ENCODE data around the gene IL19. TPM values are rescaled to one million over a fixed set of nuclear protein-coding genes. Genes with fewer than 3 reads are reported as not detected.

Gene IL19
- polyA plus RNA-seq, 2 donors: 0.22 to 1.4 TPM

DNA sequence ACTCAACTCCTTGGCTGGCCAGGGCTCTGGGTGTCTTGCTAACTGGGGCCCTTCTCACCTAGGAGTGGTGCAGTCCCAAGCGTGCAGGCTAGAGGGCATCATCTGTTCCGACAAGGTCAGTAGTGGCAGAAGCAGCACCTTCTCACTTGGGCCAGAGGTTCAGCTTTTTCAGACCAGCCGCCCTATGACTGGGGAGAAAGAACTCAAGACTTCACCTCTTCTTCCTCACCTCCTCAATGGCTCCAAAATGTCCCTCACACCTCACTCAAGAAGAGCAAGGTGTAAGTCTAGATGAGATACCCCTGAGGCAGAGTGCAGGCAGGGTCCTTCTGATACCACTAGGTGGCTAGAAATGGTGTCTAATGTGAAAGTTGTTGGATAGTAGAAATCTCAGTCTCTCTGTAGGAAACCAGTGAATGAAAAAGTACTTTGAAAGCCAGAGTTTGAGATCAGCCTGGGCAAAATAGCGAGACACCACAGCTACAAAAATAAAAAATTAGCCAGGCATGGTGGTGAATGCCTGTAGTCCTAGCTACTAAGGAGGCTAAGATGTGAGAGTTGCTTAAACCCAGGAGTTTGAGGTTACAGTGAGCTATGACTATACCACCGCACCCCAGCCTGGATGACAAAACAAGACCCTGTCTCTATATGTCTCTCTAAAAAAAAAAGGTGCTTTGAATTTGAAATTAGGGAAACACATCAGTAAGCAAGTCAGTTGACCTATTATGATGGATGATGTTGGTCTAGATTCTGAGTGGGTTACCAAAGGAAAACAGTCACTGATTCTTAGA lies 86.3 kb downstream of the IL19 start:
- Histone ChIP-seq H3K4me1 (ENCODE audit: control insufficient read depth in 2 of 2, insufficient read depth in 2 of 2, low read length in 1 of 2) (peaks cover 0 to 3% of the 10 kb centered on the region in 2 donors), H3K27me3 (ENCODE audit: control insufficient read depth in 1 of 2, insufficient read depth in 2 of 2, low read length in 2 of 2) (no peaks in the 10 kb centered on the region), H3K36me3 (ENCODE audit: control insufficient read depth in 2 of 2, insufficient read depth in 2 of 2, low read length in 1 of 2) (no peaks in the 10 kb centered on the region), H3K4me3 (ENCODE audit: low read depth in 1 of 2, low read length in 2 of 2) (no peak overlapping the region), H3K9me3 (ENCODE audit: control insufficient read depth in 2 of 2, insufficient read depth in 1 of 2, low read depth in 1 of 2, low read length in 1 of 2) (peaks cover 0 to 2% of the 10 kb centered on the region in 2 donors), H3K27ac (ENCODE audit: low read depth in 2 of 2, low read length in 1 of 2) (no peak overlapping the region)
- WGBS, 2 donors: 90 to 93% methylated on average over 5 of the region's 5 CpGs

DNA sequence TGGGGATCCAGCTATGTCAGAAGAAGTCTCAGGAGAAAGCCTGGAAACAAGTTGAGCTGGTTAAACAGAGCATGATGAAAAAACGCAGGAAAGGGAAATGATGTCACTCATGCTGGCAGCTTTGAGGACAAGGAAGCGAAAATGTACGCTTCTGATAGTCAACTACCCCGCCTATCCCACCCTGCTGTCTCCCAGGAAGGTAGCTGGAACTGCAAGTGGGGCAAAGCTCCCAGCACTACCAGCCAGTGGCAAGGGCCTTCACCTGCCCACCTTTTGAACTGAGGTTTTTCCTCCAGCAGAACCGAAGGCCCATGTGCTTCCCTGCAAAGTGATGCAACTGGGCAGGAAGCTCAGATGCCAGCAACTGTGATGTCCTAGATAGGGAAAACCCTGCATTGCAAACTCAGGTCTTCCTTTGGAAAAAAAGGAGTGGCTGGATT lies 88.5 kb downstream of the IL19 start:
- H3K27me3 ChIP-seq (ENCODE audit: control insufficient read depth in 1 of 2, insufficient read depth in 2 of 2, low read length in 2 of 2): no peaks in the 10 kb centered on the region
- H3K4me3 ChIP-seq (ENCODE audit: low read depth in 1 of 2, low read length in 2 of 2): no peak overlapping the region
- H3K36me3 ChIP-seq (ENCODE audit: control insufficient read depth in 2 of 2, insufficient read depth in 2 of 2, low read length in 1 of 2): no peaks in the 10 kb centered on the region
- peaks cover 0 to 2% of the 10 kb centered on the region in 2 donors for H3K9me3 ChIP-seq (ENCODE audit: control insufficient read depth in 2 of 2, insufficient read depth in 1 of 2, low read depth in 1 of 2, low read length in 1 of 2)
- WGBS, 2 donors: 58 to 68% methylated on average over 5 of the region's 5 CpGs
- H3K27ac ChIP-seq (ENCODE audit: low read depth in 2 of 2, low read length in 1 of 2): peak overlapping the region; percentile 5 to 75
- H3K4me1 ChIP-seq (ENCODE audit: control insufficient read depth in 2 of 2, insufficient read depth in 2 of 2, low read length in 1 of 2): peaks cover 0 to 3% of the 10 kb centered on the region in 2 donors

DNA sequence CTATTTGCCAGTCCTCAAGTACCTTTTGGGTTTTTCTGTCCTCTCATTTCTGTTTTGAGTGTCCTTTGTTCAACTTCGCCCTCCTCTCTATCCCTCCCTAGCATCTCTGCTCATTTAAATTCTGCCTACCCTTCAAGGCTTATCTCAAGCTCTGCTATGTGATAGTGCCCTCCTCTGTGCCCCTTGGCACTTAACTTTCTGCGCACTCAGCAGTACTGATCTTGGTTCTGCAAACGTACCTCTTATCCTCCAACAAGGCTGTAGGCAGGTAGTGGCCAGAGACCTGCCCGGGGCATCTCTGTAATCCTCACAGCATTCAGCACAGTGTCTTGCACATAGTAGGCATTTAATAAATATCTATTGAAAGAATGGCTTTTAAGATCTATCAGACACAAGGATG lies 89.6 kb downstream of the IL19 start:
- Histone ChIP-seq H3K9me3 (ENCODE audit: control insufficient read depth in 2 of 2, insufficient read depth in 1 of 2, low read depth in 1 of 2, low read length in 1 of 2) (peaks cover 0 to 2% of the 10 kb centered on the region in 2 donors), H3K36me3 (ENCODE audit: control insufficient read depth in 2 of 2, insufficient read depth in 2 of 2, low read length in 1 of 2) (no peaks in the 10 kb centered on the region), H3K27me3 (ENCODE audit: control insufficient read depth in 1 of 2, insufficient read depth in 2 of 2, low read length in 2 of 2) (no peaks in the 10 kb centered on the region), H3K27ac (ENCODE audit: low read depth in 2 of 2, low read length in 1 of 2) (no peak overlapping the region), H3K4me1 (ENCODE audit: control insufficient read depth in 2 of 2, insufficient read depth in 2 of 2, low read length in 1 of 2) (peaks cover 0 to 3% of the 10 kb centered on the region in 2 donors), H3K4me3 (ENCODE audit: low read depth in 1 of 2, low read length in 2 of 2) (no peak overlapping the region)
- WGBS, 2 donors: 83 to 88% methylated on average over 4 of the region's 4 CpGs

DNA sequence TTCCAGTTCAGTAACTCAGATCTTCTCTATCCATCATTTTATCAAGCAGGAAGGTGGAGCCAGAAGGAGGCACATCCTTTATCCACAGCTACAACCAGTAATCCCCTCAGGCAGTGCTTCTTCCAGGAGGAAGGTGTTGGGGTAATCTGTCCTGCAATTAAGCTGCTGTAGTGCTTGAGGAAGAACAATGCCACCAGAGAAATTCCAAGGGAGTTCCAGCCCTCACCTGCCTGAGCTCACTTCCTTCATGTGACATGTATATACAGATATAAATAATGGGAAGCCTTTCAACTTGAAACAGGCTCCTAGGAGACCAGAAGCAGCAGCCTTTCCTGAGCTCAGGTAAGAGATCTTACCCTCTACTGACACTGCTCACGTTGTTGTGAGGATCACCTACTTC lies 92.7 kb downstream of the IL19 start:
- 26 to 40% methylated on average over 1 of the region's 1 CpG for WGBS, 2 donors
- H3K36me3 ChIP-seq (ENCODE audit: control insufficient read depth in 2 of 2, insufficient read depth in 2 of 2, low read length in 1 of 2): no peaks in the 10 kb centered on the region
- no peak overlapping the region for H3K27ac ChIP-seq (ENCODE audit: low read depth in 2 of 2, low read length in 1 of 2)
- peaks cover 0 to 3% of the 10 kb centered on the region in 2 donors for H3K4me1 ChIP-seq (ENCODE audit: control insufficient read depth in 2 of 2, insufficient read depth in 2 of 2, low read length in 1 of 2)
- H3K27me3 ChIP-seq (ENCODE audit: control insufficient read depth in 1 of 2, insufficient read depth in 2 of 2, low read length in 2 of 2): no peaks in the 10 kb centered on the region
- H3K4me3 ChIP-seq (ENCODE audit: low read depth in 1 of 2, low read length in 2 of 2): no peak overlapping the region
- peaks cover 0 to 2% of the 10 kb centered on the region in 2 donors for H3K9me3 ChIP-seq (ENCODE audit: control insufficient read depth in 2 of 2, insufficient read depth in 1 of 2, low read depth in 1 of 2, low read length in 1 of 2)

DNA sequence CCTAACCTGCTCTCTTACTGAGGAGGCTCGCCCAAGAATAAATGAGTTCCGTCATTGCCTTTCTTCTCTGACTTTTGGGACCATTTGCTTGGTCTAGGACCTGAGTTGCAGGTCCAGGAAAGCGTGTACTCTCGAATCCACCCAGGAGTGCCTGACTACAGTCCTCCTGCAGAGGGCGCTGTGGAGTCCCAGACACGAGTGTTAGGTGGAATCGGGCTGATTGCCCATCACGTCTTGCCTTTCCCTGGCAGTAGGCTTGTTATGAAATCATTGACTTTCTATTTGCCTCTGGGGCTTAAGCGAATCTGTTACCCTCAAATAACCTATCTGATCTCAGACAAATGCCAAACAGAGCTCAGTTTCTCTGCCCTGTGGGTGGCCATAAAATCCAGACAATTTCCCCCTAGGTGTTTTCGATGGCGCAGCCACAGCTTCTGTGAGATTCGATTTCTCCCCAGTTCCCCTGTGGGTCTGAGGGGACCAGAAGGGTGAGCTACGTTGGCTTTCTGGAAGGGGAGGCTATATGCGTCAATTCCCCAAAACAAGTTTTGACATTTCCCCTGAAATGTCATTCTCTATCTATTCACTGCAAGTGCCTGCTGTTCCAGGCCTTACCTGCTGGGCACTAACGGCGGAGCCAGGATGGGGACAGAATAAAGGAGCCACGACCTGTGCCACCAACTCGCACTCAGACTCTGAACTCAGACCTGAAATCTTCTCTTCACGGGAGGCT lies 94.5 kb downstream of the IL19 start, which contains the start of gene IL20:
Gene IL20, plus strand, starts transcription at position 685 of the 733 bp plus-strand sequence. CDS start 230 bp downstream, outside the sequence.
- no peak within 1 kb of the TSS for H3K4me3 ChIP-seq (ENCODE audit: low read depth in 1 of 2, low read length in 2 of 2)
- no peaks in the 10 kb centered on the region for H3K27me3 ChIP-seq (ENCODE audit: control insufficient read depth in 1 of 2, insufficient read depth in 2 of 2, low read length in 2 of 2)
- WGBS, 2 donors: 33 to 40% methylated on average over 19 of the region's 19 CpGs
- H3K36me3 ChIP-seq (ENCODE audit: control insufficient read depth in 2 of 2, insufficient read depth in 2 of 2, low read length in 1 of 2): no peaks in the 10 kb centered on the region
- H3K4me1 ChIP-seq (ENCODE audit: control insufficient read depth in 2 of 2, insufficient read depth in 2 of 2, low read length in 1 of 2): no peaks in the 10 kb centered on the region
- no peaks in the 10 kb centered on the region for H3K9me3 ChIP-seq (ENCODE audit: control insufficient read depth in 2 of 2, insufficient read depth in 1 of 2, low read depth in 1 of 2, low read length in 1 of 2)
- peak within 1 kb of the TSS in 1 of 2 donors; percentile 20 for H3K27ac ChIP-seq (ENCODE audit: low read depth in 2 of 2, low read length in 1 of 2)

DNA sequence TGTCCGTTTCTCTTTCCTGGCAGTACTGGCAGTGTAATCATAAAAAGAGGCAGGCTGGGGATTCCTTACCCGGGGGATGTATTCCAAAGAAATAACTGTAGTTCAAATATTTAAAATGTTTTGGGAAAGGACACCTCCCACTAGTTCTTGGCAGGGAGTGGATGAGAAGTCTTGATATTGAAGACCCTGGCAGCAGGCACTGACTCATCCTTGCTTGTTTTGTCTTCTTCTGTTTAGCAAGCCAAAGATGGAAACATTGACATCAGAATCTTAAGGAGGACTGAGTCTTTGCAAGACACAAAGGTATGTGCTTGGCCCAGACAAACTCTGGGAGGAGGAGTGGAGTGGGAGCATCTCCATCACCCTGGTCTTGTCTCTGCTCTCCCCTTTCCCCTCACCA lies 95.5 kb downstream of the IL19 start:
- no peaks in the 10 kb centered on the region for H3K27me3 ChIP-seq (ENCODE audit: control insufficient read depth in 1 of 2, insufficient read depth in 2 of 2, low read length in 2 of 2)
- H3K4me3 ChIP-seq (ENCODE audit: low read depth in 1 of 2, low read length in 2 of 2): no peak overlapping the region
- no peaks in the 10 kb centered on the region for H3K36me3 ChIP-seq (ENCODE audit: control insufficient read depth in 2 of 2, insufficient read depth in 2 of 2, low read length in 1 of 2)
- H3K9me3 ChIP-seq (ENCODE audit: control insufficient read depth in 2 of 2, insufficient read depth in 1 of 2, low read depth in 1 of 2, low read length in 1 of 2): no peaks in the 10 kb centered on the region
- H3K4me1 ChIP-seq (ENCODE audit: control insufficient read depth in 2 of 2, insufficient read depth in 2 of 2, low read length in 1 of 2): no peaks in the 10 kb centered on the region
- H3K27ac ChIP-seq (ENCODE audit: low read depth in 2 of 2, low read length in 1 of 2): no peak overlapping the region
- WGBS, 2 donors: 49 to 52% methylated on average over 2 of the region's 2 CpGs

DNA sequence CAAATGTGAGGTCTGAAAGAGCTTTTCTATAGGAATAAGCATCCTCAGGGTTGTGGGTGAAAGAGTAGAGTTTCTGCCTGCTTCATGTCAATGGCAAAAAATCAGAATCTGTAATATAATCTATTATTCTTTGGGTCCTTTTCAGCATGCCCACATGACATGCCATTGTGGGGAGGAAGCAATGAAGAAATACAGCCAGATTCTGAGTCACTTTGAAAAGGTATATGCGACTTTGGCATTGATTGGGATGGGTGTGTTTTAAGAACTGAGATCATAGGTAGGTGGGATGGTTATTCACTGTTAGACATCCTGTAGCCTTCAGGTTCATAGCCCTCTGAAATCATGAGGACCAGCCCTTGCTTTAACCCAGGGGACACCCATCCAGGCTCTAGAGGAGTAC lies 96.7 kb downstream of the IL19 start:
- Histone ChIP-seq H3K36me3 (ENCODE audit: control insufficient read depth in 2 of 2, insufficient read depth in 2 of 2, low read length in 1 of 2) (no peaks in the 10 kb centered on the region), H3K27me3 (ENCODE audit: control insufficient read depth in 1 of 2, insufficient read depth in 2 of 2, low read length in 2 of 2) (no peaks in the 10 kb centered on the region), H3K9me3 (ENCODE audit: control insufficient read depth in 2 of 2, insufficient read depth in 1 of 2, low read depth in 1 of 2, low read length in 1 of 2) (no peaks in the 10 kb centered on the region), H3K27ac (ENCODE audit: low read depth in 2 of 2, low read length in 1 of 2) (no peak overlapping the region), H3K4me3 (ENCODE audit: low read depth in 1 of 2, low read length in 2 of 2) (no peak overlapping the region), H3K4me1 (ENCODE audit: control insufficient read depth in 2 of 2, insufficient read depth in 2 of 2, low read length in 1 of 2) (no peaks in the 10 kb centered on the region)
- WGBS, 2 donors: 50 to 53% methylated on average over 1 of the region's 1 CpG

DNA sequence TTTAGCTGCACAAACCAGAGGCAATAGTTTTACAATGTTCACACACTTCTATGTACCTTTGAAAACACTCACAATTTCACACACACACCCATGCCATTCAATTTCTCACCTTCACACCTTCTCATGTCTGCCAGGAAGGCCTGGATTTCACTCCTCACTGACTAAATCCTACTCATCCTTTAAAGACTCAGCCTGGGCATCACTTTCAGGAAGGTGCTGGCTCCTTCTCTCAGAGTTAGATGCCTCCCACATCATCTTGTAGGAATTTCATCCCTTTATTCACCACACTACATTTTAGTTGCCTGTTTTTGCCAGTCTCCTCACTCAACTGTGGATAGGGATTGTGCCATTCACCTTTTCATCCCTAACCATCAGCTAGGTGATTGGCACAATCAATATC lies 97.1 kb downstream of the IL19 start:
- H3K36me3 ChIP-seq (ENCODE audit: control insufficient read depth in 2 of 2, insufficient read depth in 2 of 2, low read length in 1 of 2): no peaks in the 10 kb centered on the region
- H3K27ac ChIP-seq (ENCODE audit: low read depth in 2 of 2, low read length in 1 of 2): no peak overlapping the region
- H3K4me3 ChIP-seq (ENCODE audit: low read depth in 1 of 2, low read length in 2 of 2): no peak overlapping the region
- no peaks in the 10 kb centered on the region for H3K4me1 ChIP-seq (ENCODE audit: control insufficient read depth in 2 of 2, insufficient read depth in 2 of 2, low read length in 1 of 2)
- H3K27me3 ChIP-seq (ENCODE audit: control insufficient read depth in 1 of 2, insufficient read depth in 2 of 2, low read length in 2 of 2): no peaks in the 10 kb centered on the region
- H3K9me3 ChIP-seq (ENCODE audit: control insufficient read depth in 2 of 2, insufficient read depth in 1 of 2, low read depth in 1 of 2, low read length in 1 of 2): no peaks in the 10 kb centered on the region

DNA sequence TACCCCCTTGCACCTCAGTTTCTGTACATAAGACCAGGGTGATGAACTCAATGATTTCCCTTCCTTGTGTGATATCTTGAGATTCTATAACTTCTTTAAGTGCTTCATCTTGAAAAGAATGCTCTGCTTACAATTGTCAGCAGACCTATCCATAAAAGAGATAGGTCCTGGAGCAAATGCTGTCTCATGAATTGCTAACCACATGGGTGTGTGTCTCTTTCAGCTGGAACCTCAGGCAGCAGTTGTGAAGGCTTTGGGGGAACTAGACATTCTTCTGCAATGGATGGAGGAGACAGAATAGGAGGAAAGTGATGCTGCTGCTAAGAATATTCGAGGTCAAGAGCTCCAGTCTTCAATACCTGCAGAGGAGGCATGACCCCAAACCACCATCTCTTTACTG lies 97.7 kb downstream of the IL19 start:
- Histone ChIP-seq H3K4me1 (ENCODE audit: control insufficient read depth in 2 of 2, insufficient read depth in 2 of 2, low read length in 1 of 2) (no peaks in the 10 kb centered on the region), H3K4me3 (ENCODE audit: low read depth in 1 of 2, low read length in 2 of 2) (no peak overlapping the region), H3K36me3 (ENCODE audit: control insufficient read depth in 2 of 2, insufficient read depth in 2 of 2, low read length in 1 of 2) (no peaks in the 10 kb centered on the region), H3K9me3 (ENCODE audit: control insufficient read depth in 2 of 2, insufficient read depth in 1 of 2, low read depth in 1 of 2, low read length in 1 of 2) (no peaks in the 10 kb centered on the region), H3K27ac (ENCODE audit: low read depth in 2 of 2, low read length in 1 of 2) (no peak overlapping the region), H3K27me3 (ENCODE audit: control insufficient read depth in 1 of 2, insufficient read depth in 2 of 2, low read length in 2 of 2) (no peaks in the 10 kb centered on the region)
- WGBS, 2 donors: 63 to 70% methylated on average over 1 of the region's 1 CpG

Data from esophagus (tissue), 2 donors.